ENCODE data around the gene HOATZ.

The HOATZ gene
- total RNA-seq: 0 reads per million in 2 experiments

- DNase-seq (ENCODE audit: low read depth): no peak
Measured at GRCh38 chr11:111514216-111515031, at the start of gene HOATZ. Gene HOATZ, plus strand, starts transcription at chr11:111514778. Its CDS starts 7 bp downstream, at chr11:111514785.

DNA sequence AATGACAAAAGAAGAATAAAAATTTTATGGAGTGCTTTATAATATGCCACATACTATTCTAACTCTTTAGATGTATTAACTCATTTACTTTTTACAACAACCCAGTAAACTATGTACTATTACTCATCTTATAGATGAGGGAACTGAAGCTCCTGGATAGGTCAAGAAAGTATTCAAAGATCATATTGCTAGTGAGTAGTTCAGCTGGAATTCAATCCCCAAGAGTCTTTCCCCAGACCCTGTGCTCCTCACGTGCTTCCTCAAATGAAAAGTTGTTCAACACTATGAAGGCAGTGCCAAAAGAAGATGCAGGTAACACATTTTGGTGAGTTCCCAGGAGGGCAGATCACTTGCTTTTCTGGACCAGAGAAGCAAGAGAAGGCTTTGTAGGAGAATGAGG lies 49.2 kb upstream of the HOATZ start:
- no peak for DNase-seq (ENCODE audit: low read depth)

DNA sequence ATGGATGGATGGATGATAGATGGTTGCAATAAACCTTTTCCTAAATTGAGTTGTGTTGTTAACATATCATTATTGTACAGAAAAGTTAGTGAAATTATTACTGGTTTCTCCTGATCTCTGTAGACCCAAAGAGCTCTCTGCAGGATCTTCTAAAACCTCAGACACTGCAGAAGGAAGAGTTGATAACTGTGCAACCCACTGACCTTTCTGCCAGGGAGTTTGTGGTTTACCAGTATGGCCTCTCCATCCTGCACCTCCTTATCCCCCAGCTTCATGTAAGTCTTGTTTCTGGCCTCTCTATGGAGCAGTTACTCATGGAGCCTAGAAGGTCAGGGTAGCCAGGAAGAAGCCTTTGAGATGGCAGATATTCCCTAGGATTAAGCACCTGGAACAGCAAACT lies 48.0 kb upstream of the HOATZ start:
- no peak for DNase-seq (ENCODE audit: low read depth)

- DNase-seq (ENCODE audit: low read depth): no peak
Measured at GRCh38 chr11:111469200-111469599, 45.4 kb upstream of the HOATZ start.

- no peak for DNase-seq (ENCODE audit: low read depth)
Measured at GRCh38 chr11:111472228-111472627, 42.4 kb upstream of the HOATZ start.

GRCh38 chr11:111474432-111474831 lies 40.1 kb upstream of the HOATZ start:
- DNase-seq (ENCODE audit: low read depth): no peak

- DNase-seq (ENCODE audit: low read depth): no peak
Measured at GRCh38 chr11:111476366-111476765, 38.2 kb upstream of the HOATZ start.

- DNase-seq (ENCODE audit: low read depth): no peak
Measured at GRCh38 chr11:111476956-111477355, 37.6 kb upstream of the HOATZ start.

- DNase-seq (ENCODE audit: low read depth): no peak
Measured at GRCh38 chr11:111477898-111478297, 36.7 kb upstream of the HOATZ start.

DNA sequence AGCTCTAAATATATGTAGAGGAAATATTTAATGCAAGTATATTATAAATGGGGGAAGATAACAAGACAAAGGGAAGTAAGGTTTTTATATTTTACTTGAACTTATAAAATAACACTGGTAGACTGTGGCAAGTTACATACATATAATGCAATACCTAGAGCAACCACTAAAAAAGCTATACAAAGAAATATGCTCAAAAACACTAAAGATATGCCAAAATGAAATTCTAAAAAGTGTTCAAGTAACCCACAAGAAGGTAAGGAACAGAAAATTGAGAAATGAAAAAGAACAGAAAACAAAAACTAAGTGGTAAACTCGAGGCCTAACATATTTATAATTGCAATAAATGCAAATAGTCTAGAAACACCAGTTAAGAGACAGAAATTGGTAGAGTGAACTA lies 34.9 kb upstream of the HOATZ start:
- no peak for DNase-seq (ENCODE audit: low read depth)

- no peak for DNase-seq (ENCODE audit: low read depth)
Measured at GRCh38 chr11:111483431-111483830, 31.1 kb upstream of the HOATZ start.

- no peak for DNase-seq (ENCODE audit: low read depth)
Measured at GRCh38 chr11:111490496-111490895, 24.1 kb upstream of the HOATZ start.

GRCh38 chr11:111494040-111494439 lies 20.5 kb upstream of the HOATZ start:
- no peak for DNase-seq (ENCODE audit: low read depth)

GRCh38 chr11:111499483-111499882 lies 15.1 kb upstream of the HOATZ start:
- DNase-seq (ENCODE audit: low read depth): no peak

- DNase-seq (ENCODE audit: low read depth): no peak
Measured at GRCh38 chr11:111500481-111500880, 14.1 kb upstream of the HOATZ start.

GRCh38 chr11:111502611-111503010 lies 12.0 kb upstream of the HOATZ start:
- no peak for DNase-seq (ENCODE audit: low read depth)

GRCh38 chr11:111510311-111510710 lies 4.3 kb upstream of the HOATZ start:
- no peak for DNase-seq (ENCODE audit: low read depth)

DNA sequence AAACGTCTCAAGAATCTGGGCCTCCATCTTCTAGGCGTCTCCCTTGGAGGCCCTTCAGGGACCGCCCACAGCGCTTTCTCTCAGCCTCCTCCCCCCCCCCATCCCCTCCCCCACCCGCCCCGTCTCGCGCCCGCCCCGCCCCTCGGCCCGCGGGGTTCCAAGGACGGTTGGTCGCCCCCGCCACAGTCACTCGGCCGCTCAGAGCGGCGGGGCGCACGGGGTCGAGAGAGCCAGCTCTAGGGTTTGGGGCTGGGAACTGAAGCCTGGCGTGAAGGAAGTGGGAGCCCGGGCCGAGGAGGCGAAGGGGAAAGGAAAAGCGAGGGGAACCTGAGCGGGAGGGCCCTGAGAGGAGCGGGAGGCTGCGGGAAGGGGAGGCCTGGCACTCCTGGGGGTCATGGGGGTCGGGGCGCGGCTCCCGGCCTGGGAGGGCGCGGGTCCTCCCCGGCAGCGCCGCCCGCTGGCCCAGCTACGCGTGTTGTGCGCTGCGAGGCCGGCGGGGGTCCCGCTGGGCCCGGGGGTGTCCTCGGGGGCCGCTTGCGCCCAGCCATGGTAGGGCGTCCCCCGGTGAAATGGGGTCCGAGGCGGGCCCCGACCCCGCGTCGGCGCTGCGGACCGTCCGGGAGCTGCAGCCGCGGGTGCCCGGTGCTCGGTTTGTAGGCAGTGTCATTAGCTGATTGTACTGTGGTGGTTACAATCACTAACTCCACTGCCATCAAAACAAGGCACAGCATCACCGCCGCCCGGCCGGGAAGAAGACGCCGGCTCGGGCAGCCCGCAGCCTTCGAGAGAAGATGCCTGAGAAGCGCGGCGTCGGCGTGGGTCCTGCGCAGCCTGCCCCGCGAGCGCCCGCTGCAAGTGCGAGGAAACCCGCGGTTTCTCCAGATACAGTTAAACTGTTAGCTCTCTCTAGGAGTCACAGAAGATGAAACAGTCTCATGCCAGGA lies 2.0 kb upstream of the HOATZ start, which contains the start of gene BTG4:
BTG4 (minus strand) TSS at position 91 of the 944 bp plus-strand sequence. CDS start 13,610 bp downstream, outside the sequence.
- DNase-seq (ENCODE audit: low read depth): no peak

GRCh38 chr11:111513240-111513605 lies 1.4 kb upstream of the HOATZ start:
- DNase-seq (ENCODE audit: low read depth): no peak

- DNase-seq (ENCODE audit: low read depth): no peak
Measured at GRCh38 chr11:111515591-111515990, 1.0 kb downstream of the HOATZ start.

DNA sequence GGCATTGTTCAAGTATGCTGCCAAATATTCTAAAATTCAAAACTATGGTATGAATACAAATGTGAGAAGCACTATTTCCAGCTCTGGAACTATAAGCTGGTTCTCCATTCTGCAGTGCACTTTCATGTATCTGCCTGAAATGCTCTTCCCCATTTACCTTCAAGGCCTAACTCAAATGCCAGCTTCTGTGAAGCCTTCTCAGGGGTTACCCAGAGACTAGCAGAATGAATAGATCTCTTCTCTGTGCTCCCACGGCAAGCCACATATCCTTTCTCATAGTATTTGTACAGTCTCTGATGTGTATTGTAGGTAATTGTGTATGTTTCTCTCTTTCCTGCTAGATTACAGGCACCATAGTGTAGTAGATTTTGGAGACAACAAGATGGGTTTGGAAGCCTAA lies 4.1 kb downstream of the HOATZ start:
- DNase-seq (ENCODE audit: low read depth): no peak

GRCh38 chr11:111520560-111520959 lies 6.0 kb downstream of the HOATZ start:
- DNase-seq (ENCODE audit: low read depth): no peak

- no peak for DNase-seq (ENCODE audit: low read depth)
Measured at GRCh38 chr11:111521135-111521534, 6.6 kb downstream of the HOATZ start.
